ENCODE results near the gene RASSF7. TPM values are rescaled to one million over a fixed set of nuclear protein-coding genes. Genes with fewer than 3 reads are reported as not detected.

RASSF7 gene
- total RNA-seq, 2 donors from 2014 or later: 49.5 to 134 TPM

DNA sequence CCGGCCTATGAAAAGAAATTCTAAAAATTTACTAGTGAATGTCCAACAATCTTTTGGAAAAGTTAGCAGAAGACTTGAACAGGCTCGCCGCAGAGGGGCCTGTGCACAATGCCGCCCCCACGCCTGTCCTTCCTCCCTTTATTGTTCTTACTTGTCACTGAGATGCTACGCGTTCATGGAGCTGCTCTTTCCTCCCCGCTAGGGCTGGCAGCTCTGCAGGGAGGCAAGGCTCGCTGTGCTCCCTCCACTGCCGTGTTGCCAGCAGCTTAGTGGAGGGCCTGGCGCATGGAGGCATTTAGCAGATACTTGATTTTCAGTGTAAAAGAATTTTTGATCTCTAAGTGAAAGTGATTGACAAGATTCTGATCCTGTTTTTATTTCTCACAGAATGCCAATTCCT, 30.2 kb downstream of the RASSF7 start:
- no peaks in the 10 kb centered on the region for H3K27me3 ChIP-seq
- no peak for ATAC-seq
- TF ChIP-seq, protein P1, sequence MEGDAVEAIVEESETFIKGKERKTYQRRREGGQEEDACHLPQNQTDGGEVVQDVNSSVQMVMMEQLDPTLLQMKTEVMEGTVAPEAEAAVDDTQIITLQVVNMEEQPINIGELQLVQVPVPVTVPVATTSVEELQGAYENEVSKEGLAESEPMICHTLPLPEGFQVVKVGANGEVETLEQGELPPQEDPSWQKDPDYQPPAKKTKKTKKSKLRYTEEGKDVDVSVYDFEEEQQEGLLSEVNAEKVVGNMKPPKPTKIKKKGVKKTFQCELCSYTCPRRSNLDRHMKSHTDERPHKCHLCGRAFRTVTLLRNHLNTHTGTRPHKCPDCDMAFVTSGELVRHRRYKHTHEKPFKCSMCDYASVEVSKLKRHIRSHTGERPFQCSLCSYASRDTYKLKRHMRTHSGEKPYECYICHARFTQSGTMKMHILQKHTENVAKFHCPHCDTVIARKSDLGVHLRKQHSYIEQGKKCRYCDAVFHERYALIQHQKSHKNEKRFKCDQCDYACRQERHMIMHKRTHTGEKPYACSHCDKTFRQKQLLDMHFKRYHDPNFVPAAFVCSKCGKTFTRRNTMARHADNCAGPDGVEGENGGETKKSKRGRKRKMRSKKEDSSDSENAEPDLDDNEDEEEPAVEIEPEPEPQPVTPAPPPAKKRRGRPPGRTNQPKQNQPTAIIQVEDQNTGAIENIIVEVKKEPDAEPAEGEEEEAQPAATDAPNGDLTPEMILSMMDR (IDR thresholded peaks at IDR 0.05): no peak
- no peak for TF ChIP-seq POLR2A (IDR thresholded peaks at IDR 0.05)
- WGBS, 2 donors: 79 to 86% methylated on average over 11 of the region's 11 CpGs
- intact Hi-C loops (cut with DNase I): no loop called here
- H3K9me3 ChIP-seq: no peaks in the 10 kb centered on the region
- no peaks in the 10 kb centered on the region for H3K4me1 ChIP-seq
- H3K36me3 ChIP-seq (replicated peaks in 1 of 2; ENCODE audit: insufficient read depth in 1 of 2, low read depth in 2 of 2): peaks cover 18 to 43% of the 10 kb centered on the region in 2 donors
- no peak for DNase-seq
- H3K27ac ChIP-seq: no peak overlapping the region
- H3K4me3 ChIP-seq: no peak overlapping the region

DNA sequence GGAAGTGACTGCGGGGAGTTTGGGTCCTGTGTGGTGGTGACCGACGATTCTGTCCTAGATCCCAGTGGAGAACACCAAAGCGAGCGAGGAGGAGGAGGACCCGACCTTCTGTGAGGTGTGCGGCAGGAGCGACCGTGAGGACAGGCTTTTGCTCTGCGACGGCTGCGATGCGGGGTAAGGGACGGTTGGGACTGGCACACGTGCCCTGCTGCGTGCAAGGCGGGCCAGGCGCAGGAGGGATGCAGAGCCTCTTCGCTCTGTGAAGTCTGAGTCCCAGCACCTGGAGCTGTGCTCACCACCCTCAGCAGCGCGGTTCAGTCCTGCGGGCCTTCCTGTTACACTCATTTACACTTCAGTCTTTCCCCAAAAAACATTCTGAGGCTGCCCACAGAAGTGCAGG, 31.7 kb downstream of the RASSF7 start:
- Histone ChIP-seq H3K4me3 (no peak overlapping the region), H3K4me1 (no peaks in the 10 kb centered on the region), H3K9me3 (no peaks in the 10 kb centered on the region), H3K36me3 (replicated peaks in 1 of 2; ENCODE audit: insufficient read depth in 1 of 2, low read depth in 2 of 2) (peaks cover 18 to 38% of the 10 kb centered on the region in 2 donors), H3K27ac (no peak overlapping the region), H3K27me3 (no peaks in the 10 kb centered on the region)
- TF ChIP-seq, protein P1 (IDR thresholded peaks at IDR 0.05): no peak
- TF ChIP-seq POLR2A (IDR thresholded peaks at IDR 0.05): no peak
- intact Hi-C loops (cut with DNase I): no loop called here
- DNase-seq: no peak
- 92 to 97% methylated on average over 22 of the region's 22 CpGs for WGBS, 2 donors
- no peak for ATAC-seq

DNA sequence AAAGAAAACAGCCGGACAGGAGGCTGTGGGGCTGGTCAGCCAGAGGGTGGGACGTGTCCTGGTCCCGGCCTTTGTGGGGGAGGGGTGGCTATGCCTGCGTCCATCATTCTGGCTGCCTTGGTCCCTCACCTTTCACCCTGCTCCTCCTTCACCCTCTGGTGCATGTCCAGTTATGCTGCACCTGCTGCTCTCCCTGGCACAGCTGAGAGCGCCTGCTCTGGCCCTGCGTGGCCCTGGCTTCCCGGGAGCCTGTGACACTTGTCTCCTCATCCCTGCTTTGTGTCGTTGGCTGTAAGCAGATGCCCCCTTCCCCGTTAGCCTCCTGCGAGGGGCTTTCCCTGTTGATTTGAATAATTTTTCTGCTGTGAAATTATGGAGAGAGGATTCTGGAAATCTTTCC, 32.1 kb downstream of the RASSF7 start:
- DNase-seq: no peak
- Histone ChIP-seq H3K36me3 (replicated peaks in 1 of 2; ENCODE audit: insufficient read depth in 1 of 2, low read depth in 2 of 2) (peaks cover 18 to 38% of the 10 kb centered on the region in 2 donors), H3K4me3 (no peak overlapping the region), H3K4me1 (no peaks in the 10 kb centered on the region), H3K9me3 (no peaks in the 10 kb centered on the region), H3K27me3 (no peaks in the 10 kb centered on the region), H3K27ac (no peak overlapping the region)
- intact Hi-C loops (cut with DNase I): no loop called here
- 87 to 88% methylated on average over 10 of the region's 10 CpGs for WGBS, 2 donors
- no peak for ATAC-seq
- TF ChIP-seq, protein P1 (IDR thresholded peaks at IDR 0.05): no peak
- TF ChIP-seq POLR2A (IDR thresholded peaks at IDR 0.05): no peak

DNA sequence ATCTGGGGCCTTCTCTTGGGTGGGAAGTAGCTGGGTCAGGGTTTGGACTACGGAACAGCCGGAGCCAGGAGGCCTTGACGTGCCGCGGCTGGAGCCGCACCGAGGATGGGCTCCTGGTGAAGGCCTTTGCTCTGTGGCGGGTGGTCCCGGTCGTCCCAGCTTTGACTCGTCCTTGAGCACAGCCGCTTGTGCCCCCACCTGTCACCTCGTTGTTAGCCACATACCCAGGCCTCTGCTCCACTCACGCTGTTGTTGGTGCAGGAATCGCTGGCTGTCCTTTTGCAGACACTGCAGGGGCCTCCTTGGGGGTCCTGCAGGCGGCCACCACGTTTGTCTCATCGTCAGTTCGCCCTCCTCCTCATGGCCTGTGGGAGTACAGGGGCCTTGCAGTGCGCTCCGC, 32.6 kb downstream of the RASSF7 start:
- ATAC-seq: no peak
- WGBS, 2 donors: 91 to 96% methylated on average over 12 to 14 of the region's 21 CpGs

DNA sequence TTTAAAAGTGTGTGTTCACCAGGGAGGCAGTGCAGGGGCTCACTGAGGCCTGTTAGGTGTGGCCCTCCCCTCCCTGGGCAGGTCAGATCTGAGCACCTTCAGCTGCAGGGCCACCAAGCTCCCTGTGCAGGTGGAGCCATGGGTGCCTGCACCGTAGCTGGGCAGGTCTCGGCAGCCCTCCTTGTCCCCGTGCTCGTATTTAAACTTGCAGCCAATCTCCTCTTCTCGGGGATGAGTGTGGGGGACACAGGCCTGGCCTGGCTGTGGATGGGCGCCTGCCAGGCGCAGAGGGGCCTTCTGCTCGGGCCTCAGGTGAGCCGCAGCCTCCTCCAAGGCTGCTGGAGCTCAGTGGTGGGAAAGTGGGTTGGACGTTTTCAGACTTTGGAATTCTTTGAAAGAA, 34.6 kb downstream of the RASSF7 start:
- 87 to 90% methylated on average over 3 to 10 of the region's 10 CpGs for WGBS, 2 donors
- no peak for TF ChIP-seq POLR2A (IDR thresholded peaks at IDR 0.05)
- TF ChIP-seq, protein P1 (IDR thresholded peaks at IDR 0.05): no peak
- intact Hi-C loops (cut with DNase I): no loop called here
- Histone ChIP-seq H3K27ac (no peak overlapping the region), H3K4me3 (no peak overlapping the region), H3K27me3 (no peaks in the 10 kb centered on the region), H3K4me1 (no peaks in the 10 kb centered on the region), H3K36me3 (replicated peaks in 1 of 2; ENCODE audit: insufficient read depth in 1 of 2, low read depth in 2 of 2) (peaks cover 18 to 41% of the 10 kb centered on the region in 2 donors), H3K9me3 (no peaks in the 10 kb centered on the region)
- DNase-seq (no peak), ATAC-seq (no peak)

More for the DNA sequence above, 32.6 kb downstream of the RASSF7 start:
- no peak for DNase-seq
- H3K27ac ChIP-seq: no peak overlapping the region
- no peaks in the 10 kb centered on the region for H3K4me1 ChIP-seq
- peaks cover 18 to 41% of the 10 kb centered on the region in 2 donors for H3K36me3 ChIP-seq (replicated peaks in 1 of 2; ENCODE audit: insufficient read depth in 1 of 2, low read depth in 2 of 2)
- TF ChIP-seq, protein P1 (IDR thresholded peaks at IDR 0.05): no peak
- TF ChIP-seq POLR2A (IDR thresholded peaks at IDR 0.05): no peak
- H3K9me3 ChIP-seq: no peaks in the 10 kb centered on the region
- no peaks in the 10 kb centered on the region for H3K27me3 ChIP-seq
- intact Hi-C loops (cut with DNase I): no loop called here
- H3K4me3 ChIP-seq: no peak overlapping the region
